AG09319 (cell line): ENCODE measurements around the gene TBX2.
A peak's percentile ranks its signal among the peaks of the same experiment; 100 is the strongest.

Source experiments
- DNase-seq: peaks from one replicate; pipeline ENCODE4 v3.0.0-alpha.2; 2010; ENCODE audit warnings: low read depth; ENCODE audit errors: extremely low read depth
- TF ChIP-seq, protein P1 (sequence below): IDR thresholded peaks from 2 replicates; pipeline ENCODE4 v1.5.1; 2011; ENCODE audit warnings: low read depth, mild to moderate bottlenecking, inconsistent platforms, low read length, moderate library complexity

TBX2 gene

DNA sequence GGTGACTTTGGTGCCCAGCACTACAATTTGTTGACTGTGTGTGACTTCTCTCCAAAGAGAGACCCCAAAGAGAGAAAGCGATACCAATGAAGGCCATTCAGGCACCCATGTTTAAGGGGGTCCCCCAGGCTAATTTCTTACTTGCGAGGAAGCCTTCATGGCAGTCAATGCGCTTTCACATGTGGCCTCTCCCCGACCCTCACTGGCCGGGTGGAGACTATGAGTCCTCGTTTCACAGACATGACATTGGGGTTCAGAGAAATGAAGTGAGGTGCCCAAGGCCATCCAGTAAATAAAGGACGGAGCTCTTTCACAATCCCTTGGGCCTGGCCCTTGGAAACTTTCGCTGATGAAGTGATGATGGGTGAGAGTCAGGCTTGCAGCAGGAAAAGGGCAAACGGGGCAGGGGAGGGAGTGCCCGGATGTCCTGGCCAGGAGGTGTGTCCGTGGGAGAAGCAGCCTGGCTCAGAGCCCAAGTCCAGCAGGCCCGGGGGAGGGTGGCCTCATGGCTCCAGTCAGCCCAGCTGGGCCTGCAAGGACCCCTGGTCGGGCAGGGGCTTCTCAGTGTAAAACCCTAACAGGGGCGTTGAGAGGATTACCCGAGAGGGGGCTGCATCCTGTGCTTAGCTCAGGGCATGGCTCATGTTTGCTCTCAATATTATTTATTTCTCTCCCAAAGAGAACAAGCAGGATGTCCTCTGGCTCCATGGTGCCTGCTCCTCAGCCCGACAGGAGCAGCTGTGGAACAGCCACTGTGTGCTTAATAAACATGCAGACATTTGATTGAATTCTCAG, 14.7 kb downstream of the TBX2 start:
- TF ChIP-seq, protein P1, sequence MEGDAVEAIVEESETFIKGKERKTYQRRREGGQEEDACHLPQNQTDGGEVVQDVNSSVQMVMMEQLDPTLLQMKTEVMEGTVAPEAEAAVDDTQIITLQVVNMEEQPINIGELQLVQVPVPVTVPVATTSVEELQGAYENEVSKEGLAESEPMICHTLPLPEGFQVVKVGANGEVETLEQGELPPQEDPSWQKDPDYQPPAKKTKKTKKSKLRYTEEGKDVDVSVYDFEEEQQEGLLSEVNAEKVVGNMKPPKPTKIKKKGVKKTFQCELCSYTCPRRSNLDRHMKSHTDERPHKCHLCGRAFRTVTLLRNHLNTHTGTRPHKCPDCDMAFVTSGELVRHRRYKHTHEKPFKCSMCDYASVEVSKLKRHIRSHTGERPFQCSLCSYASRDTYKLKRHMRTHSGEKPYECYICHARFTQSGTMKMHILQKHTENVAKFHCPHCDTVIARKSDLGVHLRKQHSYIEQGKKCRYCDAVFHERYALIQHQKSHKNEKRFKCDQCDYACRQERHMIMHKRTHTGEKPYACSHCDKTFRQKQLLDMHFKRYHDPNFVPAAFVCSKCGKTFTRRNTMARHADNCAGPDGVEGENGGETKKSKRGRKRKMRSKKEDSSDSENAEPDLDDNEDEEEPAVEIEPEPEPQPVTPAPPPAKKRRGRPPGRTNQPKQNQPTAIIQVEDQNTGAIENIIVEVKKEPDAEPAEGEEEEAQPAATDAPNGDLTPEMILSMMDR = no peak
- no peak for DNase-seq

DNA sequence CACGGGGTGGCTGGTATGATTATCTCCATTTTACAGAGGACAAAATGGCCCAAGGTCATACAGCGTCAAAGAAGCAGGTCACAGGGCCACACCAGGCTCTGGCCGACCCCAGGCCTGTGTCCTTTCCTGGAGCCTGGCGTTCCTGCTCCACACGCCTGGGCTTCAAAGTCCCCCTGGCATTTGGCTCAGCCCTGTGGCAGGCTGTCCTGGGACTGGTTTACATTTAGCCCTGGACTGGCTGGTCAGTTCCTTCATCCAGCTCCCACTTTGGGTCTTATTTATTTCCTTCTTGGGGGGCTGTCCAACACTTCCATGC, 15.3 kb downstream of the TBX2 start:
- TF ChIP-seq, protein P1 = no peak
- DNase-seq = no peak

GRCh38 chr17:61415374-61416210, 15.9 kb downstream of the TBX2 start:
- TF ChIP-seq, protein P1 = no peak
- no peak for DNase-seq

GRCh38 chr17:61416211-61416539, 16.5 kb downstream of the TBX2 start:
- DNase-seq = no peak
- TF ChIP-seq, protein P1 = no peak

GRCh38 chr17:61416540-61417363, 17.1 kb downstream of the TBX2 start:
- TF ChIP-seq, protein P1 = peak; percentile 99
- peak; percentile 79 for DNase-seq

DNA sequence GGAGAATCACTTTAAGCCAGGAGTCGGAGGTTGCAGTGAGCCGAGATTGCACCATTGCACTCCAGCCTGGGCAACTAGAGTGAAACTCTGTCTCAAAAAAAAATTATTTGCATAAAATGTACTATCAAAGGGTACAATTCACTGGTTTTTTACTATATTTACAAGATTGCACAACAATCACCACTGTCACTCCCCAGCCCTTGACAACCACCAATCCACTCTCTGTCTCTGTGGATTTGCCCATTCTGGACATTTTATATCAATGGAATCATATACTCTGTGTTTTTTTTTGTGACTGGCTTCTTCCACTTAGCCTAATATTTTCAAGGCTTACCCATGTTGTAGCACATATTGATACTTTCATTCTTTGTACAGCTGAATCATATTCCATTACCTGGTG, 18.8 kb downstream of the TBX2 start:
- TF ChIP-seq, protein P1 = no peak
- DNase-seq = no peak
